Neural progenitor cell (in vitro differentiated cells): ENCODE measurements around the gene CD3D.

Experiments used
- EZH2phosphoT487 ChIP-seq: fragments of 200-600 bp; sonication (generic); IDR thresholded peaks from 2 replicates; pipeline ENCODE4 v1.6.1; 2017; ENCODE audit warnings: antibody characterized with exemption
- TF ChIP-seq, protein P1 (sequence below): fragments of 200-600 bp; sonication (generic); IDR thresholded peaks from 2 replicates; pipeline ENCODE4 v1.5.1; 2017; ENCODE audit warnings: antibody characterized with exemption, mild to moderate bottlenecking

DNA sequence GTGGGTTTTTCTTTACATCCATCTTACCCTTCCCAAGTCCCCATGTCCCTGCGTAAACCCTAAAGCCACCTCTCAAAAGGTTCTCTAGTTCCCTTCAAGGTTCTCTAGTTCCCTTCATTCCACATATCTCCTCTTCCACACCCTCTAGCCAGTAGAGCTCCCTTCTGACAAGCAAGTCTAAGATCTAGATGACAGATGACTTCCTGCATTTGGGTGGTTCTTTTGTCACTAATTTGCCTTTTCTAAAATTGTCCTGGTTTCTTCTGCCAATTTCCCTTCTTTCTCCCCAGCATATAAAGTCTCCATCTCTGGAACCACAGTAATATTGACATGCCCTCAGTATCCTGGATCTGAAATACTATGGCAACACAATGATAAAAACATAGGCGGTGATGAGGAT is 30.2 kb downstream of the CD3D start:
- TF ChIP-seq, protein P1, sequence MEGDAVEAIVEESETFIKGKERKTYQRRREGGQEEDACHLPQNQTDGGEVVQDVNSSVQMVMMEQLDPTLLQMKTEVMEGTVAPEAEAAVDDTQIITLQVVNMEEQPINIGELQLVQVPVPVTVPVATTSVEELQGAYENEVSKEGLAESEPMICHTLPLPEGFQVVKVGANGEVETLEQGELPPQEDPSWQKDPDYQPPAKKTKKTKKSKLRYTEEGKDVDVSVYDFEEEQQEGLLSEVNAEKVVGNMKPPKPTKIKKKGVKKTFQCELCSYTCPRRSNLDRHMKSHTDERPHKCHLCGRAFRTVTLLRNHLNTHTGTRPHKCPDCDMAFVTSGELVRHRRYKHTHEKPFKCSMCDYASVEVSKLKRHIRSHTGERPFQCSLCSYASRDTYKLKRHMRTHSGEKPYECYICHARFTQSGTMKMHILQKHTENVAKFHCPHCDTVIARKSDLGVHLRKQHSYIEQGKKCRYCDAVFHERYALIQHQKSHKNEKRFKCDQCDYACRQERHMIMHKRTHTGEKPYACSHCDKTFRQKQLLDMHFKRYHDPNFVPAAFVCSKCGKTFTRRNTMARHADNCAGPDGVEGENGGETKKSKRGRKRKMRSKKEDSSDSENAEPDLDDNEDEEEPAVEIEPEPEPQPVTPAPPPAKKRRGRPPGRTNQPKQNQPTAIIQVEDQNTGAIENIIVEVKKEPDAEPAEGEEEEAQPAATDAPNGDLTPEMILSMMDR: no peak
- no peak for TF ChIP-seq EZH2phosphoT487
